OCI-LY7 (cell line): ENCODE results near the gene SLC25A10.

Source experiments
- CTCF ChIP-seq: fragments of 200-600 bp; sonication (generic); conservative IDR thresholded peaks from 2 replicates; pipeline ENCODE4 v1.5.1; 2014; ENCODE audit warnings: mild to moderate bottlenecking, antibody characterized with exemption, low read length, moderate library complexity, mixed read lengths
- EZH2phosphoT487 ChIP-seq: fragments of 200-600 bp; sonication (generic); IDR thresholded peaks from 2 replicates; pipeline ENCODE4 v1.6.1; 2018; ENCODE audit warnings: low read depth, borderline replicate concordance, mild to moderate bottlenecking, mixed run types, antibody characterized with exemption, low read length, moderate library complexity, mixed read lengths

- TF ChIP-seq EZH2phosphoT487 (no peak), CTCF (no peak)
Observed at GRCh38 chr17:81714412-81715106, 2.5 kb downstream of the SLC25A10 start.
